HG03460 (cell line): ENCODE data around the gene ACVR1B.

Source experiments
- ATAC-seq: cut with Tn5 transposase; IDR thresholded peaks from one replicate; pipeline ENCODE4 v1.9.1; 2021; ENCODE audit not compliant: unreplicated experiment

Gene ACVR1B

GRCh38 chr12:51942501-51943000 is 8.9 kb upstream of the ACVR1B start:
- no peak for ATAC-seq

- no peak for ATAC-seq
These were observed 8.2 kb upstream of the ACVR1B start for GRCh38 chr12:51943346-51943745.

GRCh38 chr12:51944608-51945233 is 6.8 kb upstream of the ACVR1B start:
- no peak for ATAC-seq

- ATAC-seq: no peak
These were observed 4.1 kb upstream of the ACVR1B start for GRCh38 chr12:51947246-51947996.

- no peak for ATAC-seq
These were observed 3.4 kb upstream of the ACVR1B start for GRCh38 chr12:51948066-51948465.

- ATAC-seq: no peak
These were observed 2.0 kb upstream of the ACVR1B start for GRCh38 chr12:51949342-51950030.

- ATAC-seq: no peak
These were observed 759 bp upstream of the ACVR1B start for GRCh38 chr12:51950682-51951198.

GRCh38 chr12:51951843-51952722 is 584 bp downstream of the ACVR1B start:
- ATAC-seq: no peak

GRCh38 chr12:51953089-51953488 is 1.6 kb downstream of the ACVR1B start:
- no peak for ATAC-seq

- no peak for ATAC-seq
These were observed 2.4 kb downstream of the ACVR1B start for GRCh38 chr12:51953864-51954263.

GRCh38 chr12:51954561-51955361 is 3.3 kb downstream of the ACVR1B start:
- ATAC-seq: no peak

- no peak for ATAC-seq
These were observed 4.2 kb downstream of the ACVR1B start for GRCh38 chr12:51955702-51956101.

- ATAC-seq: no peak
These were observed 7.0 kb downstream of the ACVR1B start for GRCh38 chr12:51958542-51958941.

- no peak for ATAC-seq
These were observed 7.7 kb downstream of the ACVR1B start for GRCh38 chr12:51959211-51959610.

GRCh38 chr12:51959921-51960320 is 8.4 kb downstream of the ACVR1B start:
- ATAC-seq: no peak

- no peak for ATAC-seq
These were observed 9.0 kb downstream of the ACVR1B start for GRCh38 chr12:51960488-51960887.

GRCh38 chr12:51960890-51961289 is 9.4 kb downstream of the ACVR1B start:
- no peak for ATAC-seq

- no peak for ATAC-seq
These were observed 10.3 kb downstream of the ACVR1B start for GRCh38 chr12:51961834-51962233.

- ATAC-seq: no peak
These were observed 11.2 kb downstream of the ACVR1B start for GRCh38 chr12:51962737-51963136.

- ATAC-seq: no peak
These were observed 12.0 kb downstream of the ACVR1B start for GRCh38 chr12:51963477-51963876.
